Measurements from ENCODE around the gene CPSF3.

CPSF3 gene

DNA sequence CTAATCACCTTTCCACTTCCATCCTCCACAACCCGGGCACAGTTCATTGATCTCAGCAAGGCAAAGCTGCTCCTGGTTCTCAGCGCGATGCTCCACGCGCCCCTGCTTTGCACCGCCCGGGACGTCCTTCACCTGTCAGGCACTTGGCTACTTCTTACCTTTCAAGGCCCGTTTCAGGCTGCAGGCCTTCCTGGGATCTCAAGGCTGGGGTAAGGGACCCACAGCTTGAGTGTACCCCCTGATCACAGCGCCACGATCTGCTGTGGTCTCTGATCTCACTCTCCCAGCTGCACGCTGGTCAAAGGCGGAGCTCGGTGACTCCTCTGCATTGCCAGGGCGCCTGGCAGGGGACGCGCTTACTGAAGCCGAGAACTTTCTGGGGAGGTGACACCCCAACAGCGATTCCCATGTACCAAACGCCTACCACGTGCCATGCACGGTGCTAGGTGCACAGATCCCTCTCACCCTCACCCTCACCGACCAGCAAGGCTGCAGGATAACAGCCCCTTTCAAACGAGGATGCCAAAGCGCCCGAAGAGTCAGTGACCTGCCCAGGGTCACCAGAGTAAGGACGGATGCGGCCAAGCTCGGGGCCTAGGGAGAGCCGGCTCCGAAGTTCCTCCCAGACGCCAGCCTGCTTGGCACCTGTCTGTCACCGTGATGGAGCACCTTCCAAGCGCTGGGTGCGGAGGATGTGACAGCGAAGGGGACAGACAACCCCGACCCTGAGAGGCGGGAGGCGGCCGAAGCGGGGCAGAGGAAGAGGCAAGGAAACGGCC, 944 bp upstream of the CPSF3 start:
- TF ChIP-seq GATA2 (IDR thresholded peaks at IDR 0.05; ENCODE audit: low read depth, low read length) (no peak), GATA3 (IDR thresholded peaks at IDR 0.05; ENCODE audit: low read depth, low read length) (no peak)

GRCh38 chr2:9423922-9424272, 443 bp downstream of the CPSF3 start:
- TF ChIP-seq GATA2 (IDR thresholded peaks at IDR 0.05; ENCODE audit: low read depth, low read length) (no peak), GATA3 (IDR thresholded peaks at IDR 0.05; ENCODE audit: low read depth, low read length) (no peak)

GRCh38 chr2:9424447-9425164, 1.2 kb downstream of the CPSF3 start:
- TF ChIP-seq GATA2 (IDR thresholded peaks at IDR 0.05; ENCODE audit: low read depth, low read length) (no peak), GATA3 (IDR thresholded peaks at IDR 0.05; ENCODE audit: low read depth, low read length) (no peak)

DNA sequence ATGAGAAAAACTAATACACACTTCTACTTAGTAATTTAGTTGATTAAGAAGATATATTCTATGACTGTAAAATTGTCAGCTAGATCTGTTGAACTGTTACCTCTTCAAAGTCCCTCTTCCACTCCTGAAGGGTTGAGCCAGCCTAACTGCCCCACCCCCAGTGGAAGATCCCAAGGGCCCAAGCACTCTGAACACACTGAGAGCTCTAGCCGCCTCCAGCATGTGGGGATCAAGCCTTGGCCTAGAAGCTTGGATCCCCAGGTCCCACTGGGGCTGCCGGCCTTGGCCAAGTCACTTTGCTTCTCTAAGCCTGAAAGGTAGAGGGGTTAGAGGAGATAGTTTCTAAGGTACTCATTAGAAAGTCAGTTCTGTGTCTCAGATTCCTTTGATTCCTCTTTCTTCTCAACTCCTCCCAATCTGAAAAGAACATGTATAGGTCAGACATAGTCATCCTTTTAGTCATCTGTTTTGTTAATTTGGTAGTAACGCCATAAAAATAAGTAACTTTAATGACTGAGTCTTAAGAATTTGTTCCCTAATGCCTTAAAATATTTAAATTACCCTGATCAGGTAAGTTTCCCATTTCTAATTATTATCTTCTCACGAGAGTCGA, 5.6 kb downstream of the CPSF3 start:
- TF ChIP-seq GATA3 (IDR thresholded peaks at IDR 0.05; ENCODE audit: low read depth, low read length) (no peak), GATA2 (IDR thresholded peaks at IDR 0.05; ENCODE audit: low read depth, low read length) (no peak)

DNA sequence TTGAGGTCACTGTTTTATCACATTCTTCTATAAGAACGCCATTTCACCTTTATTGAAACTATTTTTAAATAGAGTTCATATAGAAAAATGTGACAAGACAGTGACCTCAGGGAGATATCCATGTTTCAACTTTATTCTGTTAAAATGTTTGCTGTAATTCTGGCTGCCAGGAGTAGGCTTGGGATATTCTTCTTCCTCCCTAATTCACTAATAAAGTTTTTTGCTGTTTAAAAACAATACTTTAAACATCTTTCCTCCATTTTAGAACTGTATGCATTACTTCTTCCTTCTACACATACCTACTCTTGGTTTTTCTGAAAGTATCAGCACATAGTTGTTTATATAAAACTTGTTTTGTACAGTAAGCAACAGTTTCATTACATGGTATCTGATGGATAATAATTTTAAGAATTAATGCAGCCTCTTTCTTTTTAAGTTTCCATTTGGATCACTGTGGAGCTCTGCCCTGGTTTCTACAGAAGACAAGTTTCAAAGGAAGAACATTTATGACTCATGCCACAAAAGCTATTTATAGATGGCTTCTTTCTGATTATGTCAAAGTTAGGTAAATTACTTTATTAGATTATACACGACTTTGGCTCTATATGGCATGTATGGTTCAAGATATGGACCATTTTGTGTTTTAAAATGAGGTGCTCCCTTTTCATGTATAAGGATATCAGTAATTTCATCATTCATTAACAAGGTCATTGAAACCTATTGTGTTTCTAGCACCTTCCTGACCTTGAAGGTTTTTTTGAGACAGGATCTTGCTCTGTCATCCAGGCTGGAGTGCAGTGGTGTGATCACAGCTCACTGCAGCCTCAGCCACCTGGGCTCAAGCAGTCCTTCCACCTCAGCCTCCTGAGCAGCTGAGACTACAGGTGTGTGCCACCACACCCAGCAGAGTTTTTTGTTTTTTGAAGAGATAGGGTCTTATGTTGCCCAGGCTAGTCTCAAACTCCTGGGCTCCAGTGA, 7.2 kb downstream of the CPSF3 start:
- TF ChIP-seq GATA3 (IDR thresholded peaks at IDR 0.05; ENCODE audit: low read depth, low read length): no peak
- TF ChIP-seq GATA2 (IDR thresholded peaks at IDR 0.05; ENCODE audit: low read depth, low read length): no peak

DNA sequence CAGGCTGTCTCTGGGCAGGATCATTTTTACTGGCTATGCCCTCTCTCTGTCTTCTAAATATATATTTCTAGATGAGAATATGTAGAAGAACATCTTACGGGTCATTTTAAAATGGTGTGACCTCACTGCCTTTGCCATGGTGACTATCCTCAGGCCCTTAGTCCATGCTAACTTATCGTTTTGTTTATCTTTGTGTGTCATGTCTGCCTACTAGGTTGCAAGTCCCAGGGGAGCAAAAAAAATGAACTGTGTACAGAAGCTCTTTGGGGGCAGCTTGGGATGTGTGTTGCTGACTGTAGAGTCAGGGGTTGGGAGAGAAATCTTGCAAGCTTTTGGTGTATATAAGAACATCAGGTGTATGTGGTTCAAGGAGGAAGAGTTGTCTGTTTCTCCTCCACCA, 11.0 kb downstream of the CPSF3 start:
- no peak for TF ChIP-seq GATA2 (IDR thresholded peaks at IDR 0.05; ENCODE audit: low read depth, low read length)
- TF ChIP-seq GATA3 (IDR thresholded peaks at IDR 0.05; ENCODE audit: low read depth, low read length): no peak

DNA sequence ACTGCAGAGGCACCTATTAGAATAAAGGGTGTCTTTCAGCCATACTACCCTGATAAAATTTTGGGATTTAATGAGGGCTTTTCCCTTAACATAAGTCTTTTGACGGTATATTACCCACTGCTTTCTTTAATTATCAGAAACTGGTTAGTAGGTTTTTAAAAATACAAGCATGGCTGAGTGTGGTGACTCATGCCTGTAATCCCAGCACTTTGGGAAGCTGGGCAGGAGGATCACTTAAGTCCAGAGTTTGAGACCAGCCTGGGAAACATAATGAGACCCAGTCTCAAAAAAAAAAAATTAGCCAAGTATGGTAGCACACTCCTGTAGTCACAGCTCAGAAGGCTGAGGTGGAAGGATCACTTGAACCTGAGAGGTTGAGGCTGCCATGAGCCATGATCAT, 16.1 kb downstream of the CPSF3 start:
- TF ChIP-seq GATA3 (IDR thresholded peaks at IDR 0.05; ENCODE audit: low read depth, low read length) (no peak), GATA2 (IDR thresholded peaks at IDR 0.05; ENCODE audit: low read depth, low read length) (no peak)

GRCh38 chr2:9440058-9440727, 16.7 kb downstream of the CPSF3 start:
- TF ChIP-seq GATA3 (IDR thresholded peaks at IDR 0.05; ENCODE audit: low read depth, low read length) (no peak), GATA2 (IDR thresholded peaks at IDR 0.05; ENCODE audit: low read depth, low read length) (no peak)

- no peak for TF ChIP-seq GATA2 (IDR thresholded peaks at IDR 0.05; ENCODE audit: low read depth, low read length)
- TF ChIP-seq GATA3 (IDR thresholded peaks at IDR 0.05; ENCODE audit: low read depth, low read length): no peak
Observed at GRCh38 chr2:9441556-9441955, 18.1 kb downstream of the CPSF3 start.

- no peak for TF ChIP-seq GATA3 (IDR thresholded peaks at IDR 0.05; ENCODE audit: low read depth, low read length)
- TF ChIP-seq GATA2 (IDR thresholded peaks at IDR 0.05; ENCODE audit: low read depth, low read length): no peak
Observed at GRCh38 chr2:9443526-9443925, 20.1 kb downstream of the CPSF3 start.

- TF ChIP-seq GATA2 (IDR thresholded peaks at IDR 0.05; ENCODE audit: low read depth, low read length): no peak
- no peak for TF ChIP-seq GATA3 (IDR thresholded peaks at IDR 0.05; ENCODE audit: low read depth, low read length)
Observed at GRCh38 chr2:9445089-9445488, 21.6 kb downstream of the CPSF3 start.

DNA sequence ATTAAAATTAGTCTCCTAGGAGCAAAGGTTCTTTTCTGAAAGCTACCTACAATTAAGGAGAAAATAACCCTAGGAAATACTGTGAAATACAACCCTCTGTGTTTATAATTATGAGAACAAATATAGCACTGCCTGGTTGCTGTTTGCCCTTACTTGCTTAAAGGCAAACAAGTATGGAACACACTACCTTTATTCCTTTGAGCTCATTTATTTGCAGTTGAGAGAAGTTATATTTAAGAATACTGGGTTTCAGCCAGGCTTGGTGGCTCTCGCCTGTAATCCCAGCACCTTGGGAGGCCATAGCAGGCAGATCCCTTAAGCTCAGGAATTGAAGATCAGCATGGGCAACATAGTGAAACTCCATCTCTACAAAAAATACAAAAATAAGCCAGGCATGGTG, 27.8 kb downstream of the CPSF3 start:
- TF ChIP-seq GATA2 (IDR thresholded peaks at IDR 0.05; ENCODE audit: low read depth, low read length): no peak
- TF ChIP-seq GATA3 (IDR thresholded peaks at IDR 0.05; ENCODE audit: low read depth, low read length): no peak

DNA sequence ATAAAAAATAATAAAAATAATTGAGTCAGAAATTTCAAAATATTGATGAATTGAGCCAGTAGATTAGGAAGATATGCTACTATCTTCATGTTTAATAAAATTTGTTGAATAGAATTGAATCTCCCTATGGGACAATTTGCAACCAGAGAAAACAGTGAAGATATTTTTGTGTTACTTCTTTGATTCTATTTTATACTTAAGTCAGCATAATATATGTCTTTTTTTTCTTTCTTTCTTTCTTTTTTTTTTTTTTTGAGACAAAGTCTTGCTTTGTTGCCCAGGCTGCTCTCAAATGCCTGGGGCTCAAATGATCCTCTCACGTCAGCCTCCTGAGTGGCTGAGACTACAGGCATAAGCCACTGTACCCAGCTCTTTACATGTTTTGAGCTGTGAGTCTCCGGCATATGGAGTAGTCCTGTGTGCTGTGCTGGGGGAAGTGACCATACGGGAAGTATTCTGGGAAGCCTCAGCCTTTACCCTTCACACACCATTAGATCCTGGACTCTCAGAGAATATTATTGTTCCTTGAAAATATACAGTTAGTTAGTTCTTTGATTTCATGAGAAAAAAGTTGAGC, 37.1 kb downstream of the CPSF3 start:
- no peak for TF ChIP-seq GATA2 (IDR thresholded peaks at IDR 0.05; ENCODE audit: low read depth, low read length)
- no peak for TF ChIP-seq GATA3 (IDR thresholded peaks at IDR 0.05; ENCODE audit: low read depth, low read length)

Data from SH-SY5Y (cell line).